SK-N-SH treated with all-trans-retinoic acid at 6 μM for 48 hours (cell line): Measurements from ENCODE around the gene DENND5B.

Experiments used
- ATAC-seq: fragments of 200-7000 bp; cut with Tn5 transposase; 3 replicates; pipeline ENCODE4 v1.9.1; 2020; ENCODE audit warnings: mild to moderate bottlenecking, moderate library complexity
- ARNTL ChIP-seq: fragments of 450-650 bp; formaldehyde crosslinking; IDR thresholded peaks from 2 replicates; pipeline ENCODE4 v1.5.0; 2020; ENCODE audit warnings: low read depth, mild to moderate bottlenecking, moderate library complexity, borderline replicate concordance
- BACH2 ChIP-seq: fragments of 250-450 bp; sonication (Bioruptor Pico); IDR thresholded peaks from 2 replicates; pipeline ENCODE4 v1.9.0; 2021; ENCODE audit warnings: mild to moderate bottlenecking, borderline replicate concordance
- CREB5 ChIP-seq: fragments of 250-450 bp; sonication (Bioruptor Pico); IDR thresholded peaks from 2 replicates; pipeline ENCODE4 v1.5.1; 2020; ENCODE audit warnings: low read depth, mild to moderate bottlenecking, moderate library complexity
- CSDC2 ChIP-seq: fragments of 250-450 bp; sonication (Bioruptor Pico); IDR thresholded peaks from 2 replicates; pipeline ENCODE4 v1.5.0; 2020; ENCODE audit warnings: mild to moderate bottlenecking, moderate library complexity
- CSRNP3 ChIP-seq: fragments of 250-450 bp; sonication (Bioruptor Pico); IDR thresholded peaks from 2 replicates; pipeline ENCODE4 v1.5.1; 2021; ENCODE audit warnings: mild to moderate bottlenecking, moderate library complexity
- ESRRG ChIP-seq: fragments of 250-450 bp; sonication (Bioruptor Pico); IDR thresholded peaks from 2 replicates; pipeline ENCODE4 v1.6.1; 2021; ENCODE audit warnings: mild to moderate bottlenecking
- GLIS3 ChIP-seq: fragments of 250-450 bp; sonication (Bioruptor Pico); IDR thresholded peaks from 2 replicates; pipeline ENCODE4 v1.5.0; 2020; ENCODE audit warnings: mild to moderate bottlenecking, moderate library complexity
- ISL1 ChIP-seq: fragments of 250-450 bp; sonication (Bioruptor Pico); IDR thresholded peaks from 2 replicates; pipeline ENCODE4 v2.1.2; 2022; ENCODE audit warnings: mild to moderate bottlenecking, moderate library complexity
- OSR1 ChIP-seq: fragments of 250-450 bp; sonication (Bioruptor Pico); IDR thresholded peaks from 2 replicates; pipeline ENCODE4 v1.8.0; 2022; ENCODE audit warnings: moderate library complexity, mild to moderate bottlenecking, inconsistent platforms
- PATZ1 ChIP-seq: fragments of 250-450 bp; sonication (Bioruptor Pico); IDR thresholded peaks from 2 replicates; pipeline ENCODE4 v1.8.0; 2020; ENCODE audit warnings: mild to moderate bottlenecking, moderate library complexity, borderline replicate concordance
- POU6F1 ChIP-seq: fragments of 250-450 bp; sonication (Bioruptor Pico); IDR thresholded peaks from 2 replicates; pipeline ENCODE4 v1.8.0; 2021; ENCODE audit warnings: low read depth, mild to moderate bottlenecking, moderate library complexity, borderline replicate concordance
- PPARA ChIP-seq: fragments of 250-450 bp; sonication (Bioruptor Pico); IDR thresholded peaks from 2 replicates; pipeline ENCODE4 v1.5.0; 2020; ENCODE audit warnings: mild to moderate bottlenecking, borderline replicate concordance
- RARB ChIP-seq: fragments of 250-450 bp; sonication (Bioruptor Pico); IDR thresholded peaks from 2 replicates; pipeline ENCODE4 v1.8.0; 2021; ENCODE audit warnings: mild to moderate bottlenecking, moderate library complexity
- SNAI2 ChIP-seq: fragments of 250-450 bp; sonication (Bioruptor Pico); IDR thresholded peaks from 2 replicates; pipeline ENCODE4 v1.5.0; 2020; ENCODE audit warnings: mild to moderate bottlenecking, moderate library complexity
- TCF4 ChIP-seq: fragments of 250-450 bp; sonication (Bioruptor Pico); IDR thresholded peaks from 2 replicates; pipeline ENCODE4 v1.8.0; 2021; ENCODE audit warnings: mild to moderate bottlenecking, moderate library complexity, borderline replicate concordance
- TOX ChIP-seq: fragments of 250-450 bp; sonication (Bioruptor Pico); IDR thresholded peaks from 2 replicates; pipeline ENCODE4 v1.8.0; 2021; ENCODE audit warnings: mild to moderate bottlenecking, moderate library complexity, borderline replicate concordance
- ZC3H10 ChIP-seq: fragments of 250-450 bp; sonication (Bioruptor Pico); IDR thresholded peaks from 2 replicates; pipeline ENCODE4 v1.5.1; 2021; ENCODE audit warnings: mild to moderate bottlenecking, moderate library complexity
- ZFP3 ChIP-seq: fragments of 250-450 bp; sonication (Bioruptor Pico); IDR thresholded peaks from 2 replicates; pipeline ENCODE4 v1.5.0; 2020; ENCODE audit warnings: mild to moderate bottlenecking, moderate library complexity
- ZFP30 ChIP-seq: fragments of 450-650 bp; formaldehyde crosslinking; IDR thresholded peaks from 2 replicates; pipeline ENCODE4 v1.5.0; 2022; ENCODE audit warnings: mild to moderate bottlenecking, moderate library complexity
- ZNF565 ChIP-seq: fragments of 450-650 bp; formaldehyde crosslinking; conservative IDR thresholded peaks from 2 replicates; pipeline ENCODE4 v1.5.0; 2020; ENCODE audit warnings: low read depth, mild to moderate bottlenecking, moderate library complexity
- ZNF70 ChIP-seq: fragments of 450-650 bp; formaldehyde crosslinking; IDR thresholded peaks from 2 replicates; pipeline ENCODE4 v1.5.0; 2020; ENCODE audit warnings: mild to moderate bottlenecking, moderate library complexity
- ZNF8 ChIP-seq: fragments of 450-650 bp; formaldehyde crosslinking; IDR thresholded peaks from 2 replicates; pipeline ENCODE4 v1.5.0; 2020; ENCODE audit warnings: mild to moderate bottlenecking, moderate library complexity

Gene DENND5B

GRCh38 chr12:31568498-31568897 lies 22.4 kb downstream of the DENND5B start:
- TF ChIP-seq OSR1 (CRISPR knock-in tag) = no peak
- no peak for TF ChIP-seq PATZ1 (CRISPR knock-in tag)
- TF ChIP-seq ISL1 = no peak
- no peak for TF ChIP-seq POU6F1 (CRISPR knock-in tag)
- no peak for TF ChIP-seq ZNF565 (CRISPR knock-in tag)
- TF ChIP-seq TOX = no peak
- no peak for TF ChIP-seq ESRRG (CRISPR knock-in tag)
- TF ChIP-seq, all 23 proteins: peak for 0
- no peak for ATAC-seq

GRCh38 chr12:31567029-31567428 lies 23.9 kb downstream of the DENND5B start:
- no peak for TF ChIP-seq OSR1 (CRISPR knock-in tag)
- no peak for TF ChIP-seq ZFP30 (CRISPR knock-in tag)
- TF ChIP-seq PPARA (CRISPR knock-in tag) = no peak
- TF ChIP-seq TCF4 (CRISPR knock-in tag) = no peak
- TF ChIP-seq ISL1 = no peak
- TF ChIP-seq ZNF565 (CRISPR knock-in tag) = no peak
- no peak for ATAC-seq

GRCh38 chr12:31566547-31566946 lies 24.4 kb downstream of the DENND5B start:
- ATAC-seq = no peak
- TF ChIP-seq PATZ1 (CRISPR knock-in tag) = no peak
- TF ChIP-seq POU6F1 (CRISPR knock-in tag) = no peak
- no peak for TF ChIP-seq ISL1
- no peak for TF ChIP-seq CSDC2 (CRISPR knock-in tag)
- no peak for TF ChIP-seq ZFP3 (CRISPR knock-in tag)
- no peak for TF ChIP-seq BACH2 (CRISPR knock-in tag)
- TF ChIP-seq GLIS3 (CRISPR knock-in tag) = no peak
- TF ChIP-seq RARB (CRISPR knock-in tag) = no peak
- no peak for TF ChIP-seq SNAI2 (CRISPR knock-in tag)
- no peak for TF ChIP-seq ZNF565 (CRISPR knock-in tag)
- no peak for TF ChIP-seq ZNF70 (CRISPR knock-in tag)
- no peak for TF ChIP-seq ARNTL (CRISPR knock-in tag)
- TF ChIP-seq CREB5 = no peak
- no peak for TF ChIP-seq TOX
- TF ChIP-seq ZFP30 (CRISPR knock-in tag) = no peak
- TF ChIP-seq ZC3H10 (CRISPR knock-in tag) = no peak
- TF ChIP-seq, all 23 proteins: peak for 0

- ATAC-seq = no peak
- no peak for TF ChIP-seq ZFP3 (CRISPR knock-in tag)
- no peak for TF ChIP-seq ISL1
- no peak for TF ChIP-seq CREB5
- no peak for TF ChIP-seq CSRNP3
- TF ChIP-seq SNAI2 (CRISPR knock-in tag) = no peak
- no peak for TF ChIP-seq BACH2 (CRISPR knock-in tag)
- TF ChIP-seq TCF4 (CRISPR knock-in tag) = no peak
- no peak for TF ChIP-seq ARNTL (CRISPR knock-in tag)
- no peak for TF ChIP-seq ZNF8 (CRISPR knock-in tag)
- no peak for TF ChIP-seq TOX
- no peak for TF ChIP-seq OSR1 (CRISPR knock-in tag)
- no peak for TF ChIP-seq RARB (CRISPR knock-in tag)
- TF ChIP-seq CSDC2 (CRISPR knock-in tag) = no peak
- no peak for TF ChIP-seq ZFP30 (CRISPR knock-in tag)
These were observed 28.2 kb downstream of the DENND5B start for GRCh38 chr12:31562594-31563328.
